HS-5 (cell line): ENCODE data around the gene B4GALT1.

Experiments
- DNase-seq: peaks from one replicate; pipeline ENCODE4 v3.0.0-alpha.2; 2012; ENCODE audit warnings: low read depth

B4GALT1 gene

GRCh38 chr9:33167084-33167971 lies at the start of gene B4GALT1:
B4GALT1 (minus strand) TSS chr9:33167336; CDS start chr9:33167169, 167 bp downstream.
- DNase-seq = no peak

DNA sequence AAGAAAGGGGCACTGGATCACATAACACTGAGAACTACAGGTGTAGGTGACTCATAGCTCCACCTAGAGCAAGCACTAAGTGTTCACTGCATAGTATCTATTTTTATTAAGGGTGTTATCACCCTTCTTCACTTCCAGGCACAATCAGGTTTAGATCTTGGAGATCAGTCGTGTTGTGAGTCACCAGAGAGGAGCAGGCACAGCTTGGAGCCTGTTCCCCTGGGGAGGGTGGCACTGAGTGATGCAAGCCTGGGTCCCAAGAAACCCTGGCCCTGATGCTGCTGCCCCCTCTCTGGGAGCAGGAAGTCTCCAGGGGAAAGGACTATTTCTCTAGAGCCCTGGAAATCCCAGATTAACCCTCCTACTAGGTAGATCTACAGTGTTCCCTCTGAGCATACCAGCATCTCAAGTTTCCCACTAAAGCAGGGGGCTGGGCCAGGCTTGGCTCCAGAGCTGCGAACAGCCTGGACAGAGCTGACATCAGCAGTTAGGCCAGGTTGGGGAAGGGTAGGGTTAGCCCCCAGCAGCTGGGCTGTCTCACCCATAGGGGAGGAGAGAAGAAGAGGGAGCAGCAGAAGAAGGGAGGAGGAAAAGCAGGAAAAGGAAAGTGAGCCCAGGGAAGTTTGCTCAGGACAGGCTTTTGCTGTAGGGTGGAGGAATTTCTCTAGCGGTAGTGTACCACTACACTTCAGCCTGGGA lies 44.7 kb upstream of the B4GALT1 start:
- DNase-seq = no peak

GRCh38 chr9:33210006-33210715 lies 43.0 kb upstream of the B4GALT1 start:
- no peak for DNase-seq

DNA sequence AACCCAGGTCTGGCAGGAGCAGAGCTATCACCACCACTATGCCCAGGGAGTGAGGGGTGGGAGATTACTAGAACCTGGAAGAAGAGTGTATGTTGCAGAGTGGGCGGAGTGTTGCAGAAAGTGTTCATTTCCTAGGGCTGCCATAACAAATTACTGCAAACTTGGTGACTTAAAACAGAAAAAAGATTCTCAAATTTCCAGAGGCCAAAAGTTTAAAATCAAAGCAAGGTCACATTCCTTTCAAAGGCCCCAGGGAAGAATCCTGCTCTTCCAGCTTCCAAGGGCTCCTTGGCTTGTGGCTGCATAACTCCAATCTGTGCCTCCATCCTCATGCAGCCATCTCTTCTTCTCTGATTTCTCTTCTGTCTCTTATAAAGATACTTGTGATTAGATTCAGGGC lies 42.3 kb upstream of the B4GALT1 start:
- no peak for DNase-seq

GRCh38 chr9:33202552-33203201 lies 35.5 kb upstream of the B4GALT1 start:
- DNase-seq = no peak

GRCh38 chr9:33202018-33202417 lies 34.9 kb upstream of the B4GALT1 start:
- DNase-seq = no peak

DNA sequence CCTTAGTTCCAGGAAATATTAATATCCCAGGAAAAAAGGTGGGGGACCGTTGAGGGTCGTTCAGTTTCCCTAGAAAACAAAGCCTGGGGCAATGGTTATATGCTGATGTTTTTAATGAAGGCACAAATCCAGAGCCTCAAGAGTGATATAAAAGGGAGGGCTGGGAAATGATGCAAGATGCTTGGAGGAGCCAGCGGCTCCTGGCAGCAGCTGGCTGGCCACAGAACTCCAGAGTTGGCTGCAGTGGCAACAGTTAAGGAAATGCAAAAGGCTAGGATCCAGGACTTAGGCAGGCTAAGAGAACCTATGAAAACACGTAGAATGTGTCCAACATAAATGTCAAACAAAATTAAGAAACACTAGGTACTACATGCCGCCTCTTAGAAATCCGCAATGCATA lies 31.0 kb upstream of the B4GALT1 start:
- DNase-seq = no peak

GRCh38 chr9:33197279-33198152 lies 30.4 kb upstream of the B4GALT1 start:
- no peak for DNase-seq

GRCh38 chr9:33196736-33197135 lies 29.6 kb upstream of the B4GALT1 start:
- DNase-seq = no peak

- no peak for DNase-seq
Observed at GRCh38 chr9:33193818-33194217, 26.7 kb upstream of the B4GALT1 start.

DNA sequence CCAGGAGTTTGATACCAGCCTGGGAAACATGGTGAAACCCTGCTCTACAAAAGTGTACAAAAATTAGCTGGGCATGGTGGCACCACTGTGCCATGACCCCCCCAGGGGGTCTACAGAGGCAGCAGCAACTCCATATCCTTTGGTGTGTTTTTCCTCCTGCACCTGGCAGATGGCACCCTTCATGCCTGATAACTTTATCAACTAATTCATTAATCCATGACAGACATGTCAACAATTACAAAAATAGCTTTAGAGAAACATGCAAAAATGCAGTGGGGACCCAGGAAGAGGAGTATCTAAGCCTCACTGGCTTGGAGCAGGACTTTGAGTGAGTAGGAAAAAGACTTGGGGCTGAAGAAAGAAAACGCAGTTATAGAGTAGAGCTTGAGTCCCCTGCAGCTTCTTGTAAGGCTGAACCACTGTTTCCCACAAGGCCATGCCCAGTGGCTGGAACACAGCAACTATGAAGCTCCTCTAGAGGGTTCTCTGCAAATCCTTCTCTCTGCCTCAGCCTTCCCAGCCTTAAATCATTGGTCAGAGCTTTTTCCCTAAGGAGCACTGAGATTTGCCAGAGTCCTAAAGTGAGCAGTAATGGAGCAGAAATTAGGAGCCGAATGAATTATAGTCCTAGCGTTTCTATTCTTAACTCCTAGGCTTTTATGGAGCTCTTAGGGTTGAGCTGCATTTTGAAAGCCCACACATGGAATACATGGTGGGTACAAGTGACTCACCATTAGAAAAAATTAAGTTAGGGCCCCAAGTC lies 25.5 kb upstream of the B4GALT1 start:
- DNase-seq = no peak

- no peak for DNase-seq
Observed at GRCh38 chr9:33190021-33190705, 23.0 kb upstream of the B4GALT1 start.

DNA sequence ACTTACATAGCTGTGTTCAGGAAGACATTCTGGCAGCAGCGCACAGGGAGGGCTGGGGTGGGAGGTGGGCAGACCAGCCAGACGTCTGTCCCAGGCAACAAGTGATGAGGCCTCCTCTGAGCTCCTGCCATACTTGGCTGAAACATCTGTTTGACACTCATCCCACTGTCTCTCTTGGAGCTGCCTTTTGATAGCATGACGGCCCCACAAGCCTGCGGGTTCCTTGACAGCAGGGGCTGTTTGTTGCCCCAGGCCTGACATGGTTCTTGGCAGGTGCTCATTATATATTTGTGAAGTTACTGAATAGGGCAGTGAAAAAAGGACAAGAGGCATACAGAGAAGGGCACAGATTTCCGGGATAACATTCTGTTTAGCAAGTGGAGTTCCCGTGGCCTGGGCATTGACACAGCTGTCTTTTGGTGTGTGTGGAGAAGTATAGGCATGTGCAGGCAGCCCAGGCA lies 22.2 kb upstream of the B4GALT1 start:
- DNase-seq = no peak

- no peak for DNase-seq
Observed at GRCh38 chr9:33188711-33189110, 21.6 kb upstream of the B4GALT1 start.

DNA sequence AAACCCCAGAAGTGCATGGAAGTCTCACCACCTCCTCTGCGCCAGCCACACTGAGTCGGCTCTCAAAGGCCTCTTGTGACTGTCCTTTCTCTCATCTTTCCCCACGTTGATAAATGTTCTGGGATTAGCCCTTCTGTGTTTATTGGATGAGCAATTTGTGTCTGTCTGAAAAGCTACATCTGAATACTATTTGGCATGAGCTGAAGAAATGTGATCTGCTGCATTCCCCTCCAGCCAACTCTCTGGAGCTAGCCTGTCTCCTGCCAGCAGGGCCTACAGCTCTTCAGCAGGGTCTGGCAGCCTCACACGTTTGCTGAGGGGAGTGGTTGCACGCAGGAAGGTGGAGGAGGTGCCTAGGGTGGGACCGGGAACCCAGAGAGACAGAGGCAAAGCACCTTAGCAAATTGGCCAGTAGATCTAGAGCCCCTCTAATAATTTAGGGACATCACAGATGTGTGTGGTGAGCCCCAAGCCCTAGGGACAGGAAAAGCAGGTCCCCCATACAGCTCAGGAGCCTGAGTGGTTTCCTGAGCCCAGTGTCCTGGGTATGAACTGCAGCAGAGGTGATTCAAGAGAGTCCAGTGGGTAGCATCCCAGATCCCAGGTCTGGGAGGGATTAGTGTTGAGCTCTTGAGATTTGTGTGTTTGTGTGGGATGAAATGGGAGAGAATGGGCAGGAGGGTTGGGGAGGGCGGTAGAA lies 20.5 kb upstream of the B4GALT1 start:
- DNase-seq = no peak

DNA sequence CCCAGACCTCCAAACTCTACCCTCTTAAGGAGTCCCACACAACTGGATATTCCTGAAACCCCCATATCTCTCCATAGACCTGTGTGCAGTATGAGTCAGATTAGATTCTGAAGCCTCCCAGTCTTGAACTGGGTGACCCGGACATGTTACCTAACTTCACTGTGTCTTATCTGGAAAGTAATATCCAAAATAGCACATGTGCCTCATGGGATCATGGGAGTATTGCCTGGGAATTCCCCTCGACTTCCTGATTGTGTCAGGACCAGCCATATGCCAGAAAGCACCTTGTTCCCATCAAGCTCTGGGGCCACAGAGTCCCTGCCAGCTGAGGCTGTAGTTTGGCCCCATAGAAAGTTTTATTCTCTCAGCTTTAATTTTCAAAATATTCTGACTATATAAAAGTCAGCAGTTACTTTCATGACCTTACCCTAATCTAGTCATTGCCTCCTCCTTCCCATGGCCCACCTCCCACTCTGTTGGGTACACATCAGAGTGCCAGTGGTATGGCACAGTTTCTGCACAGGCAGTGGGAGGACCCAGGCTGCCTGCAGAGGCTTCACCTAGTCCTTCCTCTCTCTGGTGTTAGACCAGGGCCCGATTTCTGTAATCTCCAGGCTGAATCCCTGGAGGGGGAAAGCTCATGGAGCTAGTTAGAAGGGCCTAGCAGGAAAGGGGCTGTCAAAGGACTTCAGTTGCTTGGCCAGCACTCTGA lies 19.5 kb upstream of the B4GALT1 start:
- DNase-seq = no peak

DNA sequence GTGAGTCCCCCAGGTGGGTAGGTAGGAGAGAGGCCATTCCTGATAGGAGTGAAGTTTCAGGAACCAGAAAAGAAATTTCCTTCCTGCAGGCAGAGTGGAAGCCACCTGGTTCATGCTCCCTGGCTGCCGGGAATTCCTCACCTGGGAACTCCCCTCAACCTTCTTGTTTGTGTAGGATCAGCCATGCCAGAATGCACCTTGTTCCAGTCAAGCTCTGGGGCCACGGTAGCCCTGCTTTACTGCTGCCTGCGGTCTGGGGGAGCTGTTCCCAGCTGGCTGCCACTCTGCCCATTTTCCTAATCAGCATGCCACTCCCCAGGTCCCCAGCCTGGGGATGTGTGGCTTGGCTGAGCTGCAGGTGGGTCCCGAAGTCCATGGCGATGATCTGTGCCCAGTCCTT lies 18.7 kb upstream of the B4GALT1 start:
- DNase-seq = no peak

- no peak for DNase-seq
Observed at GRCh38 chr9:33185406-33185805, 18.3 kb upstream of the B4GALT1 start.
